IMR-90 (cell line): ENCODE results near the gene NBEA. TPM values are rescaled to one million over a fixed set of nuclear protein-coding genes. Genes with fewer than 3 reads are reported as not detected.

Experiments
- ATAC-seq: fragments of 200-7000 bp; cut with Tn5 transposase; 2 replicates; pipeline ENCODE4 v1.9.1; 2020; ENCODE audit warnings: low read depth, mild to moderate bottlenecking, moderate library complexity
- BruUV-seq: library from RNA; stranded (reverse); fragments of 400-500 nt; replicated peaks from 2 replicates; lab custom pipeline; 2021; lab: Mats Ljungman, UMichigan
- CTCF ChIA-PET: fragments of 300-600 bp; formaldehyde crosslinking; extraction: SDS; loops from one replicate; lab custom pipeline; 2021; ENCODE audit warnings: antibody characterized with exemption; lab: Yijun Ruan, JAX
- POLR2A ChIA-PET: fragments of 300-600 bp; sonication (Branson Sonifier 250); formaldehyde crosslinking; loops from one replicate; lab custom pipeline; 2022; ENCODE audit warnings: antibody characterized with exemption; ENCODE audit not compliant: unreplicated experiment; lab: Charles Lee
- DNase-seq: peaks from one replicate; pipeline ENCODE4 v3.0.0; 2013
- H2AFZ ChIP-seq: replicated peaks from 2 replicates; pipeline ENCODE3; 2013; ENCODE audit warnings: low read length, mild to moderate bottlenecking; ENCODE audit not compliant: poor library complexity
- H2AK5ac ChIP-seq: 2 replicates; pipeline ENCODE4 v1.6.1; 2013; ENCODE audit warnings: low read depth, low read length, inconsistent platforms
- H2AK9ac ChIP-seq: replicated peaks from 2 replicates; pipeline ENCODE3; 2013; ENCODE audit warnings: mild to moderate bottlenecking, low read depth, low read length, moderate library complexity; ENCODE audit not compliant: poor library complexity
- H2BK120ac ChIP-seq: 2 replicates; pipeline ENCODE4 v1.6.1; 2013; ENCODE audit warnings: low read depth, low read length, inconsistent platforms
- H2BK15ac ChIP-seq: 3 replicates; pipeline ENCODE4 v1.6.1; 2013; ENCODE audit warnings: low read depth, low read length, inconsistent platforms
- H2BK20ac ChIP-seq: 2 replicates; pipeline ENCODE4 v1.6.1; 2013; ENCODE audit warnings: low read depth, mild to moderate bottlenecking, inconsistent platforms, low read length, moderate library complexity
- H2BK5ac ChIP-seq: 2 replicates; pipeline ENCODE4 v1.6.1; 2013; ENCODE audit warnings: mild to moderate bottlenecking, low read depth, low read length, inconsistent platforms; ENCODE audit not compliant: poor library complexity, severe bottlenecking
- H3K14ac ChIP-seq: replicated peaks from 2 replicates; pipeline ENCODE4 v1.6.1; 2013; ENCODE audit warnings: low read depth, low read length, inconsistent platforms
- H3K18ac ChIP-seq: 2 replicates; pipeline ENCODE4 v1.6.1; 2013; ENCODE audit warnings: low read depth, low read length, control low read depth
- H3K23ac ChIP-seq: 2 replicates; pipeline ENCODE4 v1.6.1; 2013; ENCODE audit warnings: low read depth, low read length, inconsistent platforms
- H3K27ac ChIP-seq: 2 replicates; pipeline ENCODE4 v1.5.1; 2013; ENCODE audit warnings: mild to moderate bottlenecking, control low read depth, low read length; ENCODE audit not compliant: insufficient read depth
- H3K27me3 ChIP-seq: 2 replicates; pipeline ENCODE4 v1.6.1; 2013; ENCODE audit warnings: low read length; ENCODE audit not compliant: control insufficient read depth, insufficient read depth
- H3K36me3 ChIP-seq: 2 replicates; pipeline ENCODE4 v1.6.1; 2013; ENCODE audit warnings: low read length, mixed read lengths; ENCODE audit not compliant: control insufficient read depth, insufficient read depth
- H3K4ac ChIP-seq: 2 replicates; pipeline ENCODE4 v1.6.1; 2013; ENCODE audit warnings: low read depth, low read length, inconsistent platforms
- H3K4me1 ChIP-seq: 2 replicates; pipeline ENCODE4 v1.6.1; 2013; ENCODE audit warnings: low read length, mixed read lengths; ENCODE audit not compliant: control insufficient read depth, insufficient read depth
- H3K4me2 ChIP-seq: 2 replicates; pipeline ENCODE4 v1.6.1; 2013; ENCODE audit warnings: low read depth, mild to moderate bottlenecking, control low read depth, low read length, moderate library complexity
- H3K4me3 ChIP-seq: 2 replicates; pipeline ENCODE4 v1.5.1; 2013; ENCODE audit warnings: low read depth, mild to moderate bottlenecking, control low read depth, low read length, moderate library complexity; ENCODE audit not compliant: insufficient read depth
- H3K56ac ChIP-seq: 2 replicates; pipeline ENCODE4 v1.6.1; 2013; ENCODE audit warnings: low read length, inconsistent platforms; ENCODE audit not compliant: insufficient read depth; ENCODE audit errors: extremely low read depth
- H3K79me1 ChIP-seq, 2 experiments: 2 replicates each; pipeline ENCODE4 v1.6.1; 2013; ENCODE audit warnings: low read length in 2 of 2, inconsistent platforms in 1 of 2, low read depth in 1 of 2
- H3K9ac ChIP-seq: 2 replicates; pipeline ENCODE4 v1.6.1; 2013; ENCODE audit warnings: low read depth, low read length, control low read depth
- H3K9me1 ChIP-seq: 2 replicates; pipeline ENCODE4 v1.6.1; 2013; ENCODE audit warnings: low read length, inconsistent platforms; ENCODE audit not compliant: insufficient read depth
- H3K9me3 ChIP-seq: 2 replicates; pipeline ENCODE4 v1.6.1; 2013; ENCODE audit warnings: low read length; ENCODE audit not compliant: control insufficient read depth, insufficient read depth
- H4K20me1 ChIP-seq: 2 replicates; pipeline ENCODE4 v1.6.1; 2013; ENCODE audit warnings: low read length, inconsistent platforms; ENCODE audit not compliant: insufficient read depth
- H4K5ac ChIP-seq: 2 replicates; pipeline ENCODE4 v1.6.1; 2013; ENCODE audit warnings: mild to moderate bottlenecking, low read depth, low read length, control low read depth
- H4K8ac ChIP-seq, 2 experiments: 2 replicates each; pipeline ENCODE4 v1.6.1; 2013; ENCODE audit warnings: low read depth in 2 of 2, low read length in 2 of 2, control low read depth in 1 of 2, inconsistent platforms in 1 of 2
- H4K91ac ChIP-seq: 2 replicates; pipeline ENCODE4 v1.6.1; 2013; ENCODE audit warnings: low read depth, low read length, inconsistent platforms; ENCODE audit not compliant: insufficient read depth
- BHLHE40 ChIP-seq: fragments of 150-350 bp; IDR thresholded peaks from 2 replicates; pipeline ENCODE4 v1.6.1; 2016; ENCODE audit warnings: mild to moderate bottlenecking, low read depth, low read length
- CHD1 ChIP-seq: IDR thresholded peaks from 2 replicates; pipeline ENCODE4 v1.6.1; 2012; ENCODE audit warnings: low read depth, low read length, improper control_type of control experiment
- ELK1 ChIP-seq: fragments of 150-350 bp; IDR thresholded peaks from 2 replicates; pipeline ENCODE4 v1.6.1; 2016; ENCODE audit warnings: low read depth, mild to moderate bottlenecking, low read length, moderate library complexity, borderline replicate concordance
- NFE2L2 ChIP-seq: fragments of 150-350 bp; IDR thresholded peaks from 2 replicates; pipeline ENCODE4 v1.6.1; 2016; ENCODE audit warnings: low read depth, mild to moderate bottlenecking, low read length
- RCOR1 ChIP-seq: IDR thresholded peaks from 2 replicates; pipeline ENCODE4 v1.6.1; 2012; ENCODE audit warnings: mild to moderate bottlenecking, low read length, improper control_type of control experiment; ENCODE audit not compliant: insufficient replicate concordance
- RFX5 ChIP-seq: IDR thresholded peaks from 2 replicates; pipeline ENCODE4 v1.8.0; 2012; ENCODE audit warnings: low read depth, mild to moderate bottlenecking, low read length, moderate library complexity
- SMC3 ChIP-seq: fragments of 150-350 bp; IDR thresholded peaks from 2 replicates; pipeline ENCODE4 v1.6.1; 2016; ENCODE audit warnings: low read depth, mild to moderate bottlenecking, antibody characterized with exemption, low read length, moderate library complexity
- WGBS, 2 experiments: methylation state at CpG; one replicate each; pipeline versions ENCODE4 v1.1.5 to v1.1.7; 2013; ENCODE audit warnings: missing lambda C conversion rate in 2 of 2; ENCODE audit not compliant: insufficient read length in 1 of 2; ENCODE audit errors: extremely low coverage in 2 of 2; 5-methylcytosine and 5-hydroxymethylcytosine counted together
- dilution Hi-C: fragments of 300-500 bp; cut with HindIII; formaldehyde crosslinking; loops from one replicate; pipeline ENCODE4 v1.14.3; 2018; ENCODE audit warnings: low sequenced_read_pairs; ENCODE audit not compliant: unreplicated experiment
- in situ Hi-C: fragments of 300-500 bp; cut with MboI; formaldehyde crosslinking; loops from 3 replicates; pipeline ENCODE4 v1.14.3; 2019; ENCODE audit warnings: low sequenced_read_pairs, inconsistent platforms, mixed read lengths
- intact Hi-C: fragments of 100-400 bp; cut with micrococcal nuclease; formaldehyde crosslinking; loops from 2 replicates; pipeline ENCODE4 v1.10.0; 2022
- polyA plus RNA-seq, 3 experiments: library from polyadenylated mRNA; depleted of rRNA; stranded (reverse); fragments of >200 nt; gene quantifications; 2 replicates each; pipeline ENCODE4 v1.2.3, GENCODE V29; 2012; ENCODE audit warnings: low replicate concordance in 1 of 3
- total RNA-seq: library from RNA; depleted of rRNA; stranded (reverse); fragments of >200 nt; gene quantifications from 2 replicates; pipeline ENCODE4 v1.2.3, GENCODE V29; 2012

The NBEA gene
- total and polyA plus RNA-seq, 2 of the 4 experiments (the other 2 are of a cell fraction) = 0.82 to 2.2 TPM

GRCh38 chr13:35514061-35514477 is 572.0 kb downstream of the NBEA start:
- Histone ChIP-seq H2BK15ac (no peak overlapping the region), H3K23ac (no peak overlapping the region), H3K9ac (no peak overlapping the region), H3K27me3 (no peaks in the 10 kb centered on the region), H2BK120ac (no peak overlapping the region), H3K27ac (no peak overlapping the region), H3K14ac (no peak overlapping the region), H4K8ac (no peak overlapping the region), H3K56ac (no peak overlapping the region), H3K36me3 (no peaks in the 10 kb centered on the region), H4K5ac (no peak overlapping the region), H4K20me1 (no peaks in the 10 kb centered on the region), H2AK9ac (no peak overlapping the region), H2BK20ac (no peak overlapping the region), H3K9me3 (no peaks in the 10 kb centered on the region), H4K91ac (no peak overlapping the region), H3K4me2 (no peak overlapping the region), H3K79me1 (no peaks in the 10 kb centered on the region), H3K18ac (no peak overlapping the region), H2BK5ac (no peak overlapping the region), H2AFZ (no peak overlapping the region), H3K4ac (no peak overlapping the region), H3K4me3 (no peak overlapping the region), H3K9me1 (no peaks in the 10 kb centered on the region), H2AK5ac (no peak overlapping the region), H3K4me1 (no peaks in the 10 kb centered on the region)
- in situ Hi-C loops = no loop called here
- CTCF ChIA-PET = no interaction called here
- ATAC-seq (no peak), DNase-seq (no peak)
- POLR2A ChIA-PET = no interaction called here
- dilution Hi-C loops = no loop called here
- intact Hi-C loops = no loop called here
- WGBS, 2 experiments = 87% methylated on average over 3 of the region's 7 CpGs; no CpG with 5 or more reads in 1 of the 2 experiments
- TF ChIP-seq NFE2L2 (no peak), SMC3 (no peak), RCOR1 (no peak), BHLHE40 (no peak), CHD1 (no peak), ELK1 (no peak), RFX5 (no peak)
- BruUV-seq = no TSS peak
